Hematopoietic multipotent progenitor cell treated with erythropoietin and hydrocortisone succinate and interleukin-3 and kit ligand, for 8 days (in vitro differentiated cells): ENCODE data around the gene HRH4.
A peak's percentile ranks its signal among the peaks of the same experiment; 100 is the strongest.

Experiments
- DNase-seq: peaks from one replicate; pipeline ENCODE4 v3.0.0-alpha.2; 2015

The HRH4 gene

DNA sequence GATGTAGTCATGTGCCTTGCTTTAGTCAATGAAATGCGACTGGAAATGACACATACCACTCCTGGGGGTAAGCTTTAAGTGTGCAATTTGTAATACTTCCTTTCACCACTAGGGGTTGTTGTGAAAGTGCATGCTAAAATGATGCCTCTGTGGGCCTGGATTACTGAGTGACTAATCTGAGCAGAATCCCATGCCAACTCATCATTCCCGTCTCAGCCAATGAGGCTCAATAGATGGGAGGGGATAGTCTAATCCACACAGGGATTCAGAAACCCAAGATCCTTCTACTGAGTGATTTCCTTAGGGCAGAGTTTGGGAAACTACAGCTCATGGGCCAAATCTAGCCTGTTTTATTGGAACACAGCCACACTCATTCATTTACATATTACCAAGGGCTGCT, 54.0 kb downstream of the HRH4 start:
- peak; percentile 59 for DNase-seq

DNA sequence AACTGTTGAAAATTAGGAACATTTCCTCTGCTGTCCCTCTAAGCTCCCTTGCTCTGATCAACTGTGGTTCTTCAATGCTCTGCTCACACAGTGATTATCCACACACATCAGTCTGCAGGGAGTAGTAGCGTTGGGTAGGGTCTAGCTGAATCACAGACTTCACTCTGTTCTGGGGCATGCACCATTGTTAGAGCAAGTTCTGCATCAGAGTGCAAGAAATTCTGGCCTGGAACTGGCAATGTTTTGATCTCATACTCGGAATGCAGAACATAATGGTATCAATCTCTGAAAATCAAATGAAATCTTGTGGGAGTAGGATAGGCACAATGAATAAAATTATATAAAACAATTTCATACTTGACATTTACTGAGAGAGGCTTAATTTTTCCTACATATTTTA, 55.3 kb downstream of the HRH4 start:
- DNase-seq, result no peak

DNA sequence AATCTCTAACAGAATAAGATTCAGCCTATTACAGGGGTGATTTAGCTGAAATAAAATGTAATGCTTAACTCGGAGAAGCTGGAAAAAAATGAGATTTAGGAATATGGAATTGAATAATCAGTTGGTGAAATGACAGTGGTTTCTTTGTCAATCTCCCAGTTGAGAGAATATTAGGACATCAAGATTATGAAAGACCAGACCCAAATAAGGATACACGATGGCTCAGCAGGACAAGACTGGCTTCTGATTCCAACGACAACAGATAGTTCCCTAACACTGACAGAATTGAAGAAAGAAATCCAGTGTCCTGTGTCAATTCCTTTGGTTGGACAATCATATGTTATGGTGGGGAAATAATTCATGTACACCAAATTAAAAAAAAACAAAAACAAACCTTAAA, 55.8 kb downstream of the HRH4 start:
- DNase-seq, result no peak

DNA sequence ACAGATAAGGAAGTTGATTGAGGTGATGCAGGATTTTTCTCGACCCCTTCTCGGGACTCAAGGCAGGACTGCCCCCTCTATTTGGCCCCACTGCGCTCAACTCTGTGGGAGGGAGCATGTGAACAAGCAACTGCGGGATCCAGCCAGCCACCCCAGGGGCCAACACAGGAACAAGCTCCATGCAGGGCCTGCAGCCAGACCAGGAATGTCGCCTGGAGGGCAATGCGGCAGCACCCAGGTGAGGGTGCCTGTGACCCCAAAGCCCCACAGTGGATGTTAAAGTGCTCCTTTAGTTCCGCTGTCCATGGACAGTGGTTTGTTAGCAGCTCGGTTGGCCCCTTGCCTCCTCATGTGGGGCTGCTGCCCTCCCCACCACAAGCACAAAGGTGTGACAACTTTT, 57.1 kb downstream of the HRH4 start:
- DNase-seq, result no peak

DNA sequence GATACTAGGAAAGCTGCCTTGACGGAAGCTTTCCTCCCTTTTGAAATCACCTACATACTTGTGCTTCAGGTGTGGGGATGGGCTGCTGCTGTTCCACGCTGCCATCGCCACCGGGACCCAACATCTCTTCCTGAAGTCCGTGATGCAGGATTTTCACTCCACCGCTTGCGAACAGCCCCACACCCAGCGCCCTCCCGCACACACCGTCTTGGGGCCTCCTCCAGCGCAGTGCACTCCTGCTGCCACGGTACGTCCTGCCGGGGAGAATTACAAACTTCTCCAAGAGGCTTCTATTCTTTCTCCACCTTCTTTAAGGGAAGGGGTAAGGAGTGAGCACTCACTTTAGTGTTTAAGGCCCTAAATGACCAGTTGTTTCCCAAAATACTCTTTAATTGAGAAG, 58.2 kb downstream of the HRH4 start:
- no peak for DNase-seq
